ENCODE results near the gene NEU1.
A peak's percentile ranks its signal among the peaks of the same experiment; 100 is the strongest.
"Not testable (repeated sequence)": the region's sequence is repeated elsewhere in the genome, so short reads cannot be mapped to it uniquely, and the experiment has no call there.

The NEU1 gene

DNA sequence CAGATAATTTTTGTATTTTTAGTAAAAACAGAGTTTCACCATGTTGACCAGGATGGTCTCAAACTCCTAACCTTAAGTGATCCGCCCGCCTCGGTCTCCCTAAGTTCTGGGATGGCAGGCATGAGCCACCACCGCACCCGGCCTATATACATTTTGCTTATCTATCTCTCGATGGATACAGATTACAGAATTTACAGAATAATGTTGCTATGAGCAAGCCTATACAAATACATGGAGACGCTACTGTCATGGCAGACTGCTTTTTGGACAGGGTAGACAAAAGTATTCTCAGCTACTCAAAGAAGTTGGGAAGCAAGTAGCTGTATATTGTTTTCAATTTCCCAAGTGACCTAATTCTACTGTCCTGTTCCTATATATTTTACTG lies 49.2 kb downstream of the NEU1 start:
- no peaks in the 10 kb centered on the region; the same call in 1 of the 2 replicates for H3K9me3 ChIP-seq (ENCODE audit: insufficient read depth, low read length)
- DNase-seq (ENCODE audit: low read depth, low spot score) = no peak
- H3K4me1 ChIP-seq (ENCODE audit: insufficient read depth, insufficient read length) = no peaks in the 10 kb centered on the region
- peak overlapping the region; percentile 57 for H3K9ac ChIP-seq (ENCODE audit: insufficient read length, low read depth)
- no peaks in the 10 kb centered on the region for H3K27me3 ChIP-seq (ENCODE audit: insufficient read depth, insufficient read length)
- H3K36me3 ChIP-seq (ENCODE audit: insufficient read depth, insufficient read length, low read length) = peaks cover 4% of the 10 kb centered on the region
- no peak overlapping the region for H3K4me3 ChIP-seq (ENCODE audit: insufficient read length, low read depth)
- no peak for TF ChIP-seq YY1 (IDR thresholded peaks at IDR 0.05; ENCODE audit: insufficient read depth, insufficient read length)
- TF ChIP-seq ZNF274 (IDR thresholded peaks at IDR 0.05; ENCODE audit: low read depth, low read length) = no peak
- no peak for TF ChIP-seq SUZ12 (IDR thresholded peaks at IDR 0.05; ENCODE audit: extremely low read depth, insufficient read depth, insufficient read length)

DNA sequence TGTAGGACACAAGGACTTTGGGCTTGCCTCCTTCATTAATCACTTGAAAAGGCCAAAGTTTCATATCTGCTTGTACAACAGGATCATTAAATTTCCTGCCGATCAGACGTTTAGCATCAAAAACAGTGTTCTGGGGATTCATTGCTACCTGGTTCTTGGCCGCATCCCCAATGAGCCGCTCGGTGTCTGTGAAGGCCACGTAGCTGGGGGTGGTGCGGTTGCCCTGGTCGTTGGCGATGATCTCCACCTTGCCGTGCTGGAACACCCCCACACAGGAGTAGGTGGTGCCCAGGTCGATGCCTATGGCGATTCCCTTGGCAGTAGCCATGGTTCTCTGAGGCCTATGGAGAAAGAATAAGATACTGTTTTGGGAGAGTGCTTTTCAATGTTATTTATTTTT lies 51.0 kb downstream of the NEU1 start:
- no peaks in the 10 kb centered on the region for H3K27me3 ChIP-seq (ENCODE audit: insufficient read depth, insufficient read length)
- no peaks in the 10 kb centered on the region for H3K9me3 ChIP-seq (ENCODE audit: insufficient read depth, low read length)
- H3K4me1 ChIP-seq (ENCODE audit: insufficient read depth, insufficient read length) = no peaks in the 10 kb centered on the region
- H3K36me3 ChIP-seq (ENCODE audit: insufficient read depth, insufficient read length, low read length) = no peaks in the 10 kb centered on the region
- H3K9ac ChIP-seq (ENCODE audit: insufficient read length, low read depth) = no peak overlapping the region
- no peak for TF ChIP-seq SUZ12 (IDR thresholded peaks at IDR 0.05; ENCODE audit: extremely low read depth, insufficient read depth, insufficient read length)
- no peak for TF ChIP-seq YY1 (IDR thresholded peaks at IDR 0.05; ENCODE audit: insufficient read depth, insufficient read length)
- no peak for TF ChIP-seq ZNF274 (IDR thresholded peaks at IDR 0.05; ENCODE audit: low read depth, low read length)
- no peak overlapping the region for H3K4me3 ChIP-seq (ENCODE audit: insufficient read length, low read depth)
- no peak for DNase-seq (ENCODE audit: low read depth, low spot score)

DNA sequence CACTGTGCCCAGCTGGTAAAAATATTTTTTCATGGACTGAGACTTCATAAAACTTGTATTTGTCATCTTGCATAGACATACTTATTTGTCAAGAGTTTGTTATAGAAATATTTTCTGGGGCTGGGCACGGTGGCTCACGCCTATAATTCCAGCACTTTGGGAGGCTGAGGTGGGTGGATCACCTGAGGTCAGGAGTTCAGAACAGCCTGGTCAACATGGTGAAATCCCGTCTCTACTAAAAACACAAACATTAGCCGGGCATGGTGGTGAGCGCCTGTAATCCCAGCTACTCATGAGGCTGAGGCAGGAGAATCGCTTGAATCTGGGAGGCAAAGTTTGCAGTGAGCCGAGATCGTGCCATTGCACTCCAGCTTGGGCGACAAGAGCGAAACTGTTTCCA lies 54.0 kb downstream of the NEU1 start:
- H3K9ac ChIP-seq (ENCODE audit: insufficient read length, low read depth); H3K4me3 ChIP-seq (ENCODE audit: insufficient read length, low read depth); H3K36me3 ChIP-seq (ENCODE audit: insufficient read depth, insufficient read length, low read length); DNase-seq (ENCODE audit: low read depth, low spot score); H3K27me3 ChIP-seq (ENCODE audit: insufficient read depth, insufficient read length); H3K4me1 ChIP-seq (ENCODE audit: insufficient read depth, insufficient read length); H3K9me3 ChIP-seq (ENCODE audit: insufficient read depth, low read length): not testable (repeated sequence)
